ENCODE results near the gene UPK3A. TPM values are rescaled to one million over a fixed set of nuclear protein-coding genes. Genes with fewer than 3 reads are reported as not detected.
"Not testable (repeated sequence)": the region's sequence is repeated elsewhere in the genome, so short reads cannot be mapped to it uniquely, and the experiment has no call there.

UPK3A gene
- total and polyA plus RNA-seq, 10 of the 15 experiments (the other 5 are each of a cell fraction or from before 2014, with no cell fraction given), result not detected

DNA sequence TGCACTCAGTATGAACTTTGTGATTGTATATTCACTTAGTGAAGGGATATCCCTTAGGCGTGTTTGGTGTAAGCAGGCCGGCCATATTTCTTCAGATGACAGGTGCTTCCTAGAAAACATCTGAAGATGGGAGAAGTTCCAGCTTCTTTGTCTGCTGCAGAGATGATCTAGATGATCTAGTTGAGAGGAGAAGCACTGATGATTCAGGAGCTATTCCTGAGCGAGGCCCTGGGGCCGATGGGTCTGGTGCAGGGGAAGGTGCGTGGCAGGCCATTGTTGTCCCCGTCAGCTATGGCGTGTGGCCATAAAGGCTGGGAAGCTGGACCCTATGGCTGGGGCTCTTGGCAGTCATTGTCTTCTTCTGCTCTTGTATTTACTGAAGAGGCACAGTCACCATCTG, 38.9 kb downstream of the UPK3A start:
- no peak overlapping the region for H3K4me2 ChIP-seq (ENCODE audit: control insufficient read depth, insufficient read depth)
- H3K79me2 ChIP-seq (ENCODE audit: control insufficient read depth, insufficient read depth, low read length), result peaks cover 10% of the 10 kb centered on the region
- FAIRE-seq (no peak), ATAC-seq (no peak), DNase-seq (ENCODE audit: low read depth, low spot score) (no peak)
- ChIA-PET POLR2A (no interaction called here), SMC1A (ENCODE audit: uncharacterized antibody, unreplicated experiment) (no interaction called here), CTCF (interaction anchor here (0.9 to 1.2 kb wide), 2 partner anchors 15 to 230 kb away, joined by 3 to 4 read pairs; no protein-coding TSS in a partner anchor), RAD21 (ENCODE audit: unreplicated experiment) (no interaction called here)
- in situ Hi-C loops (cut with MboI) (no loop called here), intact Hi-C loops (cut with micrococcal nuclease; ENCODE audit: unreplicated experiment) (no loop called here)
- peaks cover 10 to 18% of the 10 kb centered on the region in 2 experiments; a peak in 3 of 4 replicates for H3K36me3 ChIP-seq (ENCODE audit: control insufficient read depth in 2 of 2, insufficient read depth in 2 of 2, low read length in 1 of 2)
- H3K4me1 ChIP-seq (ENCODE audit: control insufficient read depth, insufficient read depth, low read length), result peaks cover 8% of the 10 kb centered on the region
- no peak overlapping the region for H3K27ac ChIP-seq (ENCODE audit: control insufficient read depth, insufficient read depth)
- no peaks in the 10 kb centered on the region for H3K9me3 ChIP-seq (replicated peaks; ENCODE audit: control insufficient read depth, insufficient read depth, low read length)
- H3K4me3 ChIP-seq, result no peak overlapping the region
- H2AFZ ChIP-seq (ENCODE audit: control insufficient read depth, low read depth, low read length), result no peak overlapping the region
- no TSS peak for BruUV-seq (replicated peaks)
- no peaks in the 10 kb centered on the region for H3K27me3 ChIP-seq (replicated peaks in 1 of 2; ENCODE audit: control insufficient read depth in 2 of 2, insufficient read depth in 2 of 2, low read length in 1 of 2)
- no peak overlapping the region for H3K9ac ChIP-seq (ENCODE audit: control insufficient read depth, insufficient read depth, low read length)
- no peaks in the 10 kb centered on the region for H4K20me1 ChIP-seq (ENCODE audit: control insufficient read depth, insufficient read depth)
- WGBS (ENCODE audit: insufficient coverage, insufficient replicate concordance, low lambda C conversion rate, missing lambda C conversion rate), result 98% methylated on average over 7 of the region's 7 CpGs
- TF ChIP-seq ZNF622 (IDR thresholded peaks at IDR 0.05) (no peak), CEBPB (IDR thresholded peaks at IDR 0.05; ENCODE audit: borderline replicate concordance in 1 of 2, low read depth in 2 of 2, low read length in 2 of 2) (no peak), YY1 (IDR thresholded peaks at IDR 0.05; ENCODE audit: low read depth, low read length) (no peak)

DNA sequence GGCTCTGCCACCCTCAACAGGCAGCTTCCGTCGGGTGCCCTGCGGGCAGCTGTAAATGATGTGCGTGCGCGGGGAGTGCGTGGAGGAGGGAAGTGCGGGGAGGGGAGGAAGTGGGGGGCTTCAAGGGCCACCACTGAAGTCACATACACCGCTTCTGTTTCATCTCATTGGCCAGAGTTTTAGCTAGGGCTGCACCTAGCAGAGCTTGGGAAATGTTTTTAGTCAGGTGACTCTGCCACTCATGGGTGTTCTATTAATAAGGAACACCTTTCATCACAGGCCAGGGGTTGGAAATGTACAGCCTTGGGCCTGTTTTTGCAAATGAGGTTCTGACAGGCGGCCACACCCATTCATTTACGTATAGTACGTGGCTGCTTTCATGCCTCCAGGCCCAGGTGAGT, 39.6 kb downstream of the UPK3A start:
- no peak for FAIRE-seq
- no peak for ATAC-seq
- H3K36me3 ChIP-seq (ENCODE audit: control insufficient read depth in 2 of 2, insufficient read depth in 2 of 2, low read length in 1 of 2), result peaks cover 10 to 18% of the 10 kb centered on the region in 2 experiments; a peak in 3 of 4 replicates
- TF ChIP-seq NFIC (IDR thresholded peaks at IDR 0.05; ENCODE audit: low read depth, low read length) (no peak), RBBP5 (conservative IDR thresholded peaks at IDR 0.05) (no peak), SREBF2 (IDR thresholded peaks at IDR 0.05; ENCODE audit: low read length) (no peak), CBX3 (IDR thresholded peaks at IDR 0.05; ENCODE audit: borderline replicate concordance, low read depth) (no peak), BRCA1 (IDR thresholded peaks at IDR 0.05; ENCODE audit: low read depth, low read length) (no peak), FOXK2 (IDR thresholded peaks at IDR 0.05) (no peak), TCF3 (IDR thresholded peaks at IDR 0.05; ENCODE audit: borderline replicate concordance, insufficient read depth, low read depth, low read length) (no peak)
- in situ Hi-C loops (cut with MboI), result no loop called here
- no peak overlapping the region for H3K9ac ChIP-seq (ENCODE audit: control insufficient read depth, insufficient read depth, low read length)
- H3K27me3 ChIP-seq (replicated peaks in 1 of 2; ENCODE audit: control insufficient read depth in 2 of 2, insufficient read depth in 2 of 2, low read length in 1 of 2), result no peaks in the 10 kb centered on the region
- peaks cover 1% of the 10 kb centered on the region; the same call in 1 of the 2 replicates for H3K4me1 ChIP-seq (ENCODE audit: control insufficient read depth, insufficient read depth, low read length)
- no TSS peak for BruUV-seq (replicated peaks)
- no peaks in the 10 kb centered on the region for H3K9me3 ChIP-seq (replicated peaks; ENCODE audit: control insufficient read depth, insufficient read depth, low read length)
- H2AFZ ChIP-seq (ENCODE audit: control insufficient read depth, low read depth, low read length), result no peak overlapping the region
- ChIA-PET SMC1A (ENCODE audit: uncharacterized antibody, unreplicated experiment) (no interaction called here), RAD21 (ENCODE audit: unreplicated experiment) (no interaction called here), CTCF (interaction anchor here (1.2 kb wide), 1 partner anchor 16 kb away, joined by 4 read pairs; no protein-coding TSS in a partner anchor), POLR2A (no interaction called here)
- WGBS (ENCODE audit: insufficient coverage, insufficient replicate concordance, low lambda C conversion rate, missing lambda C conversion rate), result 91% methylated on average over 12 of the region's 12 CpGs
- no peak overlapping the region for H3K4me2 ChIP-seq (ENCODE audit: control insufficient read depth, insufficient read depth)
- DNase-seq (ENCODE audit: low read depth, low spot score), result no peak
- no peak overlapping the region for H3K4me3 ChIP-seq
- H3K79me2 ChIP-seq (ENCODE audit: control insufficient read depth, insufficient read depth, low read length), result peaks cover 7% of the 10 kb centered on the region
- H4K20me1 ChIP-seq (ENCODE audit: control insufficient read depth, insufficient read depth), result no peaks in the 10 kb centered on the region
- intact Hi-C loops (cut with micrococcal nuclease; ENCODE audit: unreplicated experiment), result no loop called here
- H3K27ac ChIP-seq (ENCODE audit: control insufficient read depth, insufficient read depth), result no peak overlapping the region

DNA sequence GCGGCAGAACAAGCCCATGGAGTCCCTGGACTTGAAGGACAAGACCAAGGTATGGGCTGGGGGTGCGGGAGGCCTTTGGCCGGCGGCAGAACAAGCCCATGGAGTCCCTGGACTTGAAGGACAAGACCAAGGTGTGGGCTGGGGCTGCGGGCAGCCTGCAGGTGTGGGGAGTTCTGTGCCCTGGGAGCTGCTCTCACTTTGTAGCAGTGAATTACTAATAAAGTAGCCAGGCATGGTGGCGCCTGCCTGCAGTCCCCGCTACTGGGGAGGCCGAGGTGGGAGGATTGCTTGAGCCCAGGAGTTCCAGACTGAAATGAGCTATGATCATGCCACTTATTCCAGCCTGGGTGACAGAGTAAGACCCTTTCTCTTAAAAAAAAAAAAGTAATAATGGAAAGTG, 43.5 kb downstream of the UPK3A start:
- ATAC-seq; H3K4me1 ChIP-seq (ENCODE audit: control insufficient read depth, insufficient read depth, low read length); FAIRE-seq; H3K9me3 ChIP-seq (replicated peaks; ENCODE audit: control insufficient read depth, insufficient read depth, low read length); in situ Hi-C loops (cut with MboI); H3K27me3 ChIP-seq (replicated peaks in 1 of 2; ENCODE audit: control insufficient read depth in 2 of 2, insufficient read depth in 2 of 2, low read length in 1 of 2); H2AFZ ChIP-seq (ENCODE audit: control insufficient read depth, low read depth, low read length); intact Hi-C loops (cut with micrococcal nuclease; ENCODE audit: unreplicated experiment); RAD21 ChIA-PET (ENCODE audit: unreplicated experiment); H3K27ac ChIP-seq (ENCODE audit: control insufficient read depth, insufficient read depth); H3K4me3 ChIP-seq; CTCF ChIA-PET; H3K79me2 ChIP-seq (ENCODE audit: control insufficient read depth, insufficient read depth, low read length); SMC1A ChIA-PET (ENCODE audit: uncharacterized antibody, unreplicated experiment); H3K4me2 ChIP-seq (ENCODE audit: control insufficient read depth, insufficient read depth); H4K20me1 ChIP-seq (ENCODE audit: control insufficient read depth, insufficient read depth); BruUV-seq (replicated peaks); H3K9ac ChIP-seq (ENCODE audit: control insufficient read depth, insufficient read depth, low read length); DNase-seq (ENCODE audit: low read depth, low spot score): not testable (repeated sequence)
- 98% methylated on average over 7 of the region's 8 CpGs for WGBS (ENCODE audit: insufficient coverage, insufficient replicate concordance, low lambda C conversion rate, missing lambda C conversion rate)
- peaks cover 9 to 26% of the 10 kb centered on the region in 2 experiments; a peak in 3 of 4 replicates for H3K36me3 ChIP-seq (ENCODE audit: control insufficient read depth in 2 of 2, insufficient read depth in 2 of 2, low read length in 1 of 2)
- POLR2A ChIA-PET, result interaction anchor here (0.6 kb wide), 1 partner anchor 25 kb away, joined by 4 read pairs; no protein-coding TSS in a partner anchor
